HepG2 (cell line): Measurements from ENCODE around the gene TASP1. TPM values are rescaled to one million over a fixed set of nuclear protein-coding genes. Genes with fewer than 3 reads are reported as not detected.

Experiments used
- ATAC-seq: fragments of 200-7000 bp; cut with Tn5 transposase; 3 replicates; pipeline ENCODE4 v1.9.1; 2020; ENCODE audit warnings: mild to moderate bottlenecking, moderate library complexity
- BruUV-seq: library from RNA; stranded (reverse); fragments of 400-500 nt; replicated peaks from 2 replicates; lab custom pipeline; 2021; lab: Mats Ljungman, UMichigan
- CTCF ChIA-PET: fragments of 300-600 bp; formaldehyde crosslinking; extraction: SDS; loops from one replicate; lab custom pipeline; 2021; ENCODE audit warnings: low total read pairs, inconsistent platforms, low intra/inter-chr PET ratio; lab: Yijun Ruan, JAX
- POLR2A ChIA-PET: fragments of 350-600 bp; sonication (Branson Sonifier 250); formaldehyde crosslinking; loops from one replicate; lab custom pipeline; 2020; ENCODE audit warnings: antibody characterized with exemption, inconsistent platforms; lab: Yijun Ruan, JAX
- DNase-seq: peaks from one replicate; pipeline ENCODE4 v3.0.0-alpha.2; 2015; ENCODE audit warnings: low spot score
- FAIRE-seq: peaks from 3 replicates; lab custom pipeline; 2011; peaks lifted over from hg19 to GRCh38; lab: Jason Lieb, UNC
- H2AFZ ChIP-seq: one replicate; pipeline ENCODE4 v1.6.1; 2011; ENCODE audit warnings: low read length, inconsistent platforms
- H3K27ac ChIP-seq: fragments of 300-600 bp; 3 replicates; pipeline ENCODE4 v1.8.0; 2011; ENCODE audit warnings: mixed run types, mild to moderate bottlenecking, mixed read lengths, low read length, inconsistent platforms; ENCODE audit not compliant: insufficient read depth; ENCODE audit errors: extremely low read length
- H3K27me3 ChIP-seq, 2 experiments: fragments of 200-600 bp in 1 of 2; 2 replicates in 1 of 2; 3 replicates in 1 of 2; pipeline versions ENCODE4 v1.6.0 to v1.8.0; 2011; ENCODE audit warnings: low read length in 2 of 2, mild to moderate bottlenecking in 2 of 2, moderate library complexity in 2 of 2, inconsistent platforms in 1 of 2; ENCODE audit not compliant: insufficient read depth in 2 of 2, control insufficient read depth in 1 of 2
- H3K36me3 ChIP-seq, 2 experiments: fragments of 200-600 bp in 1 of 2; replicated peaks in 1 of 2; 2 replicates in 1 of 2; 3 replicates in 1 of 2; pipeline versions ENCODE4 v1.5.1 to v1.8.0; 2011; ENCODE audit warnings: low read length in 2 of 2, inconsistent platforms in 1 of 2; ENCODE audit not compliant: insufficient read depth in 2 of 2, control insufficient read depth in 1 of 2
- H3K4me1 ChIP-seq: 2 replicates; pipeline ENCODE4 v1.5.1; 2012; ENCODE audit warnings: low read length, inconsistent platforms; ENCODE audit not compliant: insufficient read depth
- H3K4me2 ChIP-seq: 2 replicates; pipeline ENCODE4 v1.6.0; 2011; ENCODE audit warnings: low read depth, low read length, inconsistent platforms
- H3K4me3 ChIP-seq, 3 experiments: fragments of 200-600 bp in 1 of 3; sonication (generic), shearing (Covaris generic) in 1 of 3; replicated peaks in 1 of 3; 2 replicates each; pipeline ENCODE4 v1.5.1; 2011 to 2016; ENCODE audit warnings: low read length in 3 of 3, inconsistent platforms in 2 of 3, low read depth in 2 of 3, mild to moderate bottlenecking in 2 of 3, control low read depth in 1 of 3, mixed read lengths in 1 of 3; ENCODE audit not compliant: insufficient read depth in 1 of 3
- H3K79me2 ChIP-seq: one replicate; pipeline ENCODE4 v1.6.1; 2011; ENCODE audit warnings: low read length, inconsistent platforms; ENCODE audit not compliant: insufficient read depth
- H3K9ac ChIP-seq: 2 replicates; pipeline ENCODE4 v1.6.0; 2011; ENCODE audit warnings: mild to moderate bottlenecking, low read depth, low read length, inconsistent platforms; ENCODE audit not compliant: insufficient read depth
- H3K9me3 ChIP-seq: 2 replicates; pipeline ENCODE4 v1.5.1; 2012; ENCODE audit warnings: mild to moderate bottlenecking, low read length
- H4K20me1 ChIP-seq: 2 replicates; pipeline ENCODE4 v1.6.0; 2011; ENCODE audit warnings: inconsistent platforms, mild to moderate bottlenecking, low read length, moderate library complexity; ENCODE audit not compliant: insufficient read depth
- ELF3 ChIP-seq: IDR thresholded peaks from 2 replicates; pipeline ENCODE4 v1.6.1; 2016; ENCODE audit warnings: missing genetic modification reagents, missing compliant biosample characterization
- FOXO1 ChIP-seq: sonication (generic); formaldehyde crosslinking; IDR thresholded peaks from 2 replicates; pipeline ENCODE4 v1.4.0; 2020; ENCODE audit warnings: missing genetic modification reagents
- MAF1 ChIP-seq: sonication (generic); formaldehyde crosslinking; IDR thresholded peaks from 2 replicates; pipeline ENCODE4 v1.5.0; 2020; ENCODE audit warnings: missing genetic modification reagents, borderline replicate concordance
- POLR2AphosphoS5 ChIP-seq: IDR thresholded peaks from 2 replicates; pipeline ENCODE4 v1.6.1; 2012; ENCODE audit warnings: low read depth, low read length
- RNF2 ChIP-seq: fragments of 450-650 bp; conservative IDR thresholded peaks from 2 replicates; pipeline ENCODE4 v1.6.1; 2016; ENCODE audit warnings: low read depth
- ZNF318 ChIP-seq: sonication (generic); formaldehyde crosslinking; IDR thresholded peaks from 2 replicates; pipeline ENCODE4 v1.4.0; 2020; ENCODE audit warnings: mild to moderate bottlenecking, missing genetic modification reagents
- ZNF350 ChIP-seq: sonication (generic); formaldehyde crosslinking; IDR thresholded peaks from 2 replicates; pipeline ENCODE4 v1.4.0; 2020; ENCODE audit warnings: mild to moderate bottlenecking, low read depth, missing genetic modification reagents, borderline replicate concordance
- WGBS: methylation state at CpG from one replicate; pipeline ENCODE4 v1.1.6; 2017; ENCODE audit warnings: low lambda C conversion rate; 5-methylcytosine and 5-hydroxymethylcytosine counted together
- in situ Hi-C: cut with HindIII; loops from 2 replicates; pipeline ENCODE4 v1.10.0; 2017; ENCODE audit warnings: low pct_unique_long_range_greater_than_20kb; ENCODE audit not compliant: extremely low pct_ligation_motif_present
- intact Hi-C: fragments of 100-400 bp; cut with micrococcal nuclease; formaldehyde crosslinking; loops from one replicate; pipeline ENCODE4 v1.10.0; 2022; ENCODE audit not compliant: unreplicated experiment
- polyA plus RNA-seq, 8 experiments: library from polyadenylated mRNA; depleted of rRNA in 3 of 8; stranded (reverse) in 7 of 8; unstranded in 1 of 8; fragments of >200 nt; fragmentation: Illumina TruSeq in 4 of 8; extraction: Trizol in 4 of 8; gene quantifications; 2 replicates each; pipeline versions ENCODE4 v1.2.1 to v1.2.3, GENCODE V29; 2011 to 2016; ENCODE audit warnings: low read depth in 4 of 8, missing spikeins in 1 of 8, mixed read lengths in 1 of 8; ENCODE audit not compliant: insufficient read depth in 1 of 8
- total RNA-seq, 5 experiments: library from RNA; depleted of rRNA; stranded (reverse); fragments of >200 nt; fragmentation: Illumina TruSeq; extraction: Trizol; gene quantifications; 2 replicates each; pipeline ENCODE4 v1.2.3, GENCODE V29; 2016; ENCODE audit warnings: low read depth in 1 of 5

TASP1 gene
- total and polyA plus RNA-seq, 2 of the 13 experiments (the other 11 are each of a cell fraction or from before 2014, with no cell fraction given) = 10.0 to 25.2 TPM

GRCh38 chr20:13684566-13685222 lies 46.0 kb upstream of the TASP1 start:
- Histone ChIP-seq H3K27ac (no peak overlapping the region), H3K4me2 (no peak overlapping the region), H3K79me2 (no peaks in the 10 kb centered on the region), H3K9me3 (no peaks in the 10 kb centered on the region), H3K4me1 (peaks cover 30% of the 10 kb centered on the region), H3K27me3 (no peaks in the 10 kb centered on the region), H3K36me3 (no peaks in the 10 kb centered on the region), H3K9ac (no peak overlapping the region), H3K4me3 (no peak overlapping the region), H4K20me1 (no peaks in the 10 kb centered on the region), H2AFZ (no peak overlapping the region)
- POLR2A ChIA-PET = interaction anchor here (0.8 kb wide), 1 partner anchor 8 kb away, joined by 3 read pairs; no protein-coding TSS in a partner anchor
- in situ Hi-C loops (no loop called here), intact Hi-C loops (loop anchor here (5.0 to 10.0 kb wide), 2 partner anchors 42 to 350 kb away; no protein-coding TSS in a partner anchor)
- ATAC-seq (no peak), FAIRE-seq (no peak)
- WGBS = 76% methylated on average over 5 of the region's 5 CpGs
- TF ChIP-seq RNF2 (no peak), MAF1 (CRISPR knock-in tag) (no peak), POLR2AphosphoS5 (no peak), ZNF350 (CRISPR knock-in tag) (no peak)
- TF ChIP-seq, all 625 proteins: peak for 0
- CTCF ChIA-PET = no interaction called here
- BruUV-seq = no TSS peak
- DNase-seq = no peak

GRCh38 chr20:13683833-13684232 lies 45.1 kb upstream of the TASP1 start:
- CTCF ChIA-PET = no interaction called here
- no peaks in the 10 kb centered on the region for H3K27me3 ChIP-seq
- no peaks in the 10 kb centered on the region for H4K20me1 ChIP-seq
- DNase-seq (peak; percentile 40), FAIRE-seq (no peak), ATAC-seq (peak; percentile 26)
- WGBS = 0% methylated on average over 1 of the region's 1 CpG
- peaks cover 30% of the 10 kb centered on the region for H3K4me1 ChIP-seq
- H3K27ac ChIP-seq = no peak overlapping the region
- no peaks in the 10 kb centered on the region for H3K36me3 ChIP-seq
- no peaks in the 10 kb centered on the region for H3K9me3 ChIP-seq
- H3K79me2 ChIP-seq = no peaks in the 10 kb centered on the region
- POLR2A ChIA-PET = interaction anchor here (0.7 kb wide), 1 partner anchor 11 kb away, joined by 3 read pairs; no protein-coding TSS in a partner anchor
- in situ Hi-C loops (no loop called here), intact Hi-C loops (loop anchor here (5.0 to 10.0 kb wide), 2 partner anchors 42 to 349 kb away; no protein-coding TSS in a partner anchor)
- H3K4me2 ChIP-seq = no peak overlapping the region
- H3K4me3 ChIP-seq = no peak overlapping the region
- BruUV-seq = no TSS peak
- H3K9ac ChIP-seq = no peak overlapping the region
- no peak overlapping the region for H2AFZ ChIP-seq
- TF ChIP-seq FOXO1 (peak; percentile 21; the same call in 1 of the 2 replicates), ZNF318 (CRISPR knock-in tag) (no peak), ELF3 (0 out of 2 replicates have a peak, but pooled peaks have one; percentile 13)
